Stimulated activated CD4-positive, alpha-beta T cell treated with anti-CD3 and anti-CD28 coated beads, Interleukin-1b, Interleukin-23, amount 100 ng/mL, for 1 hour (primary cell): ENCODE data around the gene C1orf50.

Source experiments
- DNase-seq, 2 donors: peaks; one replicate each; pipeline ENCODE4 v3.0.0-alpha.2; 2020; ENCODE audit warnings: low read depth in 2 of 2

Gene C1orf50

DNA sequence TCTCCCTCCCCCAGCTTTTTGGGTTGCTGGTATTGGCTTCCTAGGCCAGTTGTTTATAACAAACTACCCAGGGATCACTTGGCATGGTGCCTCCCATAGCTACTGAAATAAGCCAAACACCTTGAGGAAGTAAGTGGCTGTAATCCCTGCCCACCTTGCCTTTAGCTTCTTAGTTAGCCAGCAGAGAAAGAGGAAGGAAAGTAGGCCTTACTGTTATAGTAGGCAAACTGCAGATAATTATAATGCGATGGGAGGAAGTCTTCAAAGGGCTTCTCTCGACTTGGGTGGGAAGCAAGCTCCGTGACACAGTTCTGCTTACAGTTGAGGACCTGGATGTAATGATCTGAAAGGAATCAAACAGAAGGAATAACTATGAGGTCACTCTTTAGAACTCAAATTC is 8.4 kb upstream of the C1orf50 start:
- no peak for DNase-seq

DNA sequence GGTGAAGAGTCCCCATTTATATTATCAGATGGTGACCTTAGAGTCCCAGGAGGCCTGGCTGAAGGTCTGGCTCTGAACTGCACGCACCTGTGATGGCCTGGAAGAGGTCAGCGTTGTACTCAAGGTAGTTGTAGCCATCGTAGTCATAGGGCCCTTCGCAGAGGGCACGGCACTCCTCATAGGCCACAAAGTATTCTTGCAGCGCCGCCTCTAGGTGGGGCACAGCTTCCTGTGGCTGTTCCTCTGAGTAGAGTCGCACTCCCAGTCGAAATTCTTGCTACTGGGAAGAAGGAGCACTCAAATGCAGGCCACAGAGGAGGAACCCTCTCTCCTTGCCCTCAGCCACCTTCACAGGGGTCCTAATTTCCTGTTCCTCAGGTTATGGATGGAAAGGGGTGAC is 7.9 kb upstream of the C1orf50 start:
- DNase-seq, result no peak

DNA sequence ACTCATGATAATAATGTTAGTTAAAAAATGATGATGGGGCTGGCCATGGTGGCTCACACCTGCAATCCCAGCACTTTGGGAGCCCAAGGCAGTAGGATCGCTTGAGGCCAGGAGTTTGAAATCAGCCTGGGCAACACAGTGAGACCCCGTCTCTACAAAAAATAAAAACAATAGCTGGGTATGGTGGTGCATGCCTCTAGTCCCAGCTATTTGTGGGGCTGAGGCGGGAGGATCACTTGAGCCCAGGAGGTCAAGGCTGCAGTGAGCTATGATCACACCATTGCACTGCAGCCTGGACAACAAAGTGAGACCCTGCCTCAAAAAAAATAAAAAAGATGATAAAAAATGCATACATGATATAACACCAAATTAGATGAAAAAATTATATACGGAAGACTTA is 5.5 kb upstream of the C1orf50 start:
- no peak for DNase-seq

DNA sequence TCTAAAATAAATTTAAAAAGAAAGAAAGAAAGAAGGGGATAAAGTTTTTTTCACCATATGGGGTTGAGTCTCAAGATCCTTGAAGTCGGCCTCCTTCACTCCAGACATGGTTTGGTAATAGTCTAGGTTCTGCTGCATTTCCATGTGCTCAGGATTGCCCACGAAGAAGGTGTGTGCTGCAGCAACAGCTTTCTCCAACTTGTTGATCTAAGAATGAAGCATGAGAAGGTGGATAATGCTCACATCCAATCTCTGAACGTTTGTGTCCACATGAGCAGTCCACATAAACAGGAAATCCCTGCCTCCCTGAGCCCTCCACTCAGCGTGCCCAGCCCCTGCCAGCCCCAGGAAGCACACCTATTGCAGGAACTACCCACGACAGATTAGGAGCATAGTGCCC is 4.8 kb upstream of the C1orf50 start:
- DNase-seq, result no peak

DNA sequence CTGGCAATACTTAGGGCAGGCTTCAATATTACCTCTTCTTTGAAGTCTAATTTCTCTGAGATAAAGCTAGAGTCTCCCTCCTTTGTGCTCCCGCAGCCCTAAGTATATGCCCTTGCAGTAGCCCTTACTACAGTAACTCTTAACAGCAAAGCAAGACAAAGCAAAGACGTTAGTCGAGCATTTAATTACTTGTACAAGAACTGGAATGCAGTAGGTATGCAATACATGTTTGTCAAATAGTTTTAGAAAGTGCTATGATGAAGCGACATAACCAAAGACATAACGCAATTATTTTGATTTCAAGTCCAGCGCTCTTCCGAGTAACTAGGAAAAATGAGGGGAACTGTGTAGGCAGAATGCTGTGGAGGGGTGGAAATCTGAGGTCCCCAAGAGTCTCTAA is 1.8 kb upstream of the C1orf50 start:
- no peak for DNase-seq

DNA sequence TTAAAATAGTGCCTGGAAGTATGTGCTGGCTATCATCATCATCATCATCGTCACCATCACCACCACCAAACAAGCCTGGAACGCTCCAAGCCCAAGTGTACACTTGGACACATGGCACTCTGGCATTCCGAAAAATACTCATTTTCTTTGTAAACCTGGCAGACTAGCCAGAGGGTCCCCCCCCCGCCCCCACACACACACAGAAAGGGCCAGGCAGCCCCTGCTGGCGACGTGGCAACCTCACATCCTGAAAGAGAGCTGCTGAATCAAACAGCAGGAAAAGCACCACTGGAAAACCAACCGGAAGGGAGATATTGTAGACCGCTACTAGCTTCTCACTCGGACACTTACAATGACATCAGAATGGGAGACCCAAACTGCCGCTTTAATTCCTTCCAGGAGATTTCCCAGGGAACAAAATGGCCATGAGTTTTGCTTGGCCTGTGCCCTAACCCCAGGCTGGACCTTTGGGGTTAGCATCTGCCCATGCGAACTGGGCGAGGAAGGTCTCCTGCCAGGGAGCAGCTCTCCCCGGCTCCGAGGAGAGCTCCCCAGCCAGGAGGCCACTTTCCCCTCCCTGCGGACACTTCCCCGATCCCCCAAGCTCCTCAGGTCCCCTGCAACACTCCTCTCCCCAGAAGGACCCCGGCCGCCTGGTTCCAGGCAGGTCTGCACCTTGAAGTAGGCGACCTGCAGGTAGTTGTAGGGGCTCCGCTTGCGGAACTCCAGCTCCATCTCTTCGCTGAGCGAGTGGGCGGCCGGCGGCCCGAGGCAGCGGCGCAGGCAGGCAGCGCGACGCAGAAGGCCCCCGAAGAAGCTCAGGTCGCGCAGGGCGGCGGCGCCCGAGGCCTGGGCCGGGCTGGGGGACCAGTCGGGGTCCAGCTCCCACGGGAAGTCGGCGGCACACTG is 963 bp upstream of the C1orf50 start:
- peak in 1 of 2 donors; percentile 25 for DNase-seq

DNA sequence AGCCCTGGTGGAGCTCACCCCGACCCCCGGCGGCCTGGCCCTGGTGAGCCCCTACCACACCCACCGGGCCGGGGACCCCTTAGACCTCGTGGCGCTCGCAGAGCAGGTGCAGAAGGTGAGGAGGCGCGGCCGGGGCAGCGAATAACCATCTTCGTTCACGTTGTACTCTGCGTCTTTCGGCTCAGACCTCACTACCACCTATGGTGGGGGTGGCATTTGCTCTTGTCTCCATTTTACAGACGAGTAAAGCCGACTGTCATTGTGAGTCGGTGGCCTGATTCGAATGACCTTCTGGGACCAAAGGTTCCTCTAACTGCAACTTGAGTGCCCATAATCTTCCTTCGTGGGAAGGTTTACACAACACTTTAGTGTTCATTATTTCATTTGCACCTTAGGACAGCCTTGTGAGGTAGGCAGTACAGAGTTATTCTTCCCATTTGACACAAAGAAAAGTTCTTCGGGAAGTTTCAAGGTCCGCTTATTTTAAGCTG is 506 bp downstream of the C1orf50 start:
- no peak for DNase-seq

DNA sequence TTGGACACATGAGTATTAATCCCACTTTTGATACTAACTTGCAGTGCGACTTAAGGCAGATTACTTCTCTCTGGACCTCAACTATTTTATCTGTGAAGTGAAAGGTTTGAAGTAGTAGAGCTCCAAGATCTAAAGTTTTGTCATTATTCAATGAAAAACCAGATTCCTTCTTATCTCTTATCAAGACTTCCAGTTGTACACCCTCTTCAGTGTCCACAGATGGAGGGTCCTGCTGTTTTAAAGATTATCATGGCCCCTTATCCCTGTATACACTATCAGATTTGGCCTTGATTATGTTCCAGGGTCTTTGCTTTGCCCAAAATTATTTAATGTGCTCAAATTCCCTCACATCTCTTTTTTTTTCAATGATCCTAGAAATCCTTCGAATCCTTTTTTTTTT is 1.1 kb downstream of the C1orf50 start:
- DNase-seq, result no peak

DNA sequence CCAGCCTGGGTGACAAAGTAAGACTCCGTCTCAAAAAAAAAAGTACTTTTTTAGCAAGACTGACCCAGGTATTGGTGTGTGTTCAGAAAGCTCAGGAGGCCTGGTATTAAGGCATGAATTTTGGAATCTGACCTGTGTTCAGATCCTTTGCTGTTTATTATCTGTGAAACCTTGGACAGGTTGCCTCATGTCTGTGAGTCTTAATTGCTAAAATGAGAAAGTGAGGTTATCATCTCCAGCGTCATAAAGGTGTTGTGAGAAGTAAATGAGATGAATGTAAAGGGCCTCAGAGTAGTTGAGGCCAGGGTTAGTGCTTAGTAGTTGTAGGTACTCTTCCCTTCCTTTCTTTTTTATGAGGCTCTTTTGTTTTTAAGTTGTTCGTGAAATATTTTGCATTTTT is 2.8 kb downstream of the C1orf50 start:
- no peak for DNase-seq

DNA sequence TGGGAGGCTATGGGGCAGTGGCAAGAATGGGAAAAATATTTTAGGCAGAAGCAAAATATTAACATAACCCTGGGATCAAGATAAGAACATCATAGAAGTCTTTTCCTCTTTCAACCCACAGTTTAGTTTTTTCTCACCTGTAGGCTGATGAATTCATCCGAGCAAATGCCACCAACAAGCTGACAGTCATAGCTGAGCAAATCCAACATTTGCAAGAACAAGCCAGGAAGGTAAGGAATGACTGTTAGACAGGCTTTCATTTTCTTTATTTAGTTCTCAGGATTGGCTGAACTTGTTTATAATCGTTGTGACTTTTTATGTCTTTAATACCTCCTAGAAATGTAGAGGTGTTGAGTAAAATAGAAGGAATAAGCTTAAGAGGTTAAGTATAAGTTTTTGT is 6.4 kb downstream of the C1orf50 start:
- DNase-seq, result no peak

DNA sequence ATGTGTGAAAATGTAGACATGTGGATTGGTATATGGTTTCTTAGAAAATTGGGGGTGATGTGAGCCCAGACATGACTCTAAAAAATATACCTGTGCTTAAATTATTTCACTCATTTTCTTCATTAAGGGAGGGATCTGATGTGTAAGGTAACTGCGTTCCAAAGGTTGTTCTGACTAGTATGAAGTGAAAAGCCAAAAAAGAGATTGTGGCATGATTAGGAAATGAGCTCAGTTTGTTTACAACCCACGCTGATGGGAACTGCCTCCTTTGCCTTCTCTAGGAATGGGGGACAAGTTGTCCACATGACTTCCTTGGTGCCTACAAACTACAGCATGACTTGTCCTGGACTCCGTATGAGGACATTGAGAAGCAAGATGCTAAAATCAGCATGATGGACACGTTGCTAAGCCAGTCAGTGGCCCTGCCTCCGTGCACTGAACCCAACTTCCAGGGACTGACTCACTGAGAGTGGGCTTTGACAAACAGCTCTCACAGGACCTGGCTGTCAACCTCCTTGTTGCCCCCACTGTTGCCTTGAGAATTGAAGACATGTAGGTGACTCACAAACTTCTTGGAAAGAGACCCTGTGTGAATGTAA is 8.0 kb downstream of the C1orf50 start:
- no peak for DNase-seq

DNA sequence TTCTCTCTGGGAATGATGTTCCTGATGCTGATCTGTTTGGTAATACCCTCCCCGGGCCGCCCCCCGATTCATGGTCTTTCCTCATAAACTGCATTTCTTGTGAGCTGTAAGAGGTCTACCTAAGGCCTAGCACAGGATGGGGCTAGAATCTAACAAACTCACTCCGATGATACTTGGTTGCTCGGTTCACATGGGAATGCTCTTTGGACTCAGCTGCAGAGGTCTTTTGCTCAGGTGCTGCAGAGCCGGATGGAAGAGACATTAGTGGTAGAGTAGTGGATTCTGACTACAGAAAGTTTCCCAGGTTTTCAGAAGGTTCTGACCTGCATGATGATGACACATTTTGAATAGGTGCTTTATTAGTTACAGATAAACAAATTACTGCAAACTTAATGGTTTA is 9.5 kb downstream of the C1orf50 start:
- no peak for DNase-seq

DNA sequence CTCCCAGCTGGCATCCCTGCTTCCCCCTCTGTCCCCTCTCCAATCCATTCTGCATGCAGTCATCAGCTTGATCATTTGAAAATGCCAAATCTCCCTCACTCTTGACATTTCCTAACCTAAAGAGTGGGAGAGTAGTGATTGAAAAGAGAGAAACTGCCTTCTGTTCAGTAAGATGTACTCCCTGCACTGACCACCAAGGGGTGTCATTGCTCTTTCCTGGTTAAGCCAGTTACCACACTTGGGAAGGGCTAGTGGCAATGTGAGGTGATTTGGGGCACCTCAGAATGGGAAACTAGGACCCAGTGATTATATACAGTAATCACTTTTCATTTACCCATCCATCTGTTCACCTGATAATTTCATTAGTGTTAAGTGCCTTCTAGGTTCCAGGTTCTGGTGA is 10.8 kb downstream of the C1orf50 start:
- no peak for DNase-seq

DNA sequence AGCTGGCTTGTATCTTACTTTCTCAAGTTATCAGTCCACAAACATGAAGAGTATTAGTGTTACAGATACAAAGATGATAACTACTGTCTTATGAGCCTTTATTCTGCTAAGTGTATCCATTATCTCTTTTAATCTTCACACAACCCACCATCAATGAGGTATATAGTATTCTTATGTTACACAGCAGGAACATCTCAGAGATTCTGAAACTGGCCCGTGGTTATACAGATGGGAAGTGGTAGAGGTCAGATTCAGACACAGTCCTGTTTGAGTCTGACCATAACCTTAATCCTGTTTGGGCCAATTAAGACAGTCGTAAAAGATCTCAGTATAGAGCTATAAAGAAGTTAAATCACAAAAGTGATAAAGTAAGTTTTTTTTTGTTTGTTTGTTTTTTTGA is 12.7 kb downstream of the C1orf50 start:
- DNase-seq, result no peak

DNA sequence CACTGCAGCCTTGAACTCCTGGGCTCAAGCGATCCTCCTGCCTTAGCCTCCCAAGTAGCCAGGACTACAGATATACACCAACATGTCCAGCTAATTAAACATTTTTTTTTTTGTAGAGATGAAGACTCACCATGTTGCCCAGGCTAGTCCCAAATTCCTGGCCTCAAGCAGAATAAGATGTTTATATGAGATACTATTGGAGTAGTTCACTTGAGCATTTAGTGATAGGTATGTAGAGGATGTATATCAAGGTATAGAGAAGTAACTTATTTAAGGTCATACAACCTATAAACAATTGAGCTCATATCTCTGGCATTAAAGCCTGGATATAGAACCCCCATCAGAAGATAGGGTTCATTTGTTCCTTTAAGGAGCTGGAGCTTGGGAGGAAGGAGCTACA is 13.1 kb downstream of the C1orf50 start:
- no peak for DNase-seq

DNA sequence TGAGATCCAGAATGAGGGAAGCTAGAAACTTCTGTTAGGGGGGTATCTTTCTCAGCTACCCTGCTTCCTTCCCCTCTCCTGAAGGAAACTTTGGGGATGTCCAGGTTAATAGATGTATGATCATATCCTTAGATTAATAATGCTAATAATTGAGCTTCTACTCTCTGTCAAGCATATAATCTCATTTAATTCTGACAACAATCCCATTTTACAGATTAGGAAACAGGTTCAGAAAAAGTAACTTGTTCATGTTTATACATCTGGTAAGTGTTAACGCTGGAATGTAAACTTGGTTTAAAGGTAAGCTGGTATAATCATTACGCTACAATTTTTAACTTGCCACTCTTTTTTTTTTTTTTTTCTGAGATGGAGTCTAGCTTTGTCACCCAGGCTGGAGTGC is 16.0 kb downstream of the C1orf50 start:
- no peak for DNase-seq

DNA sequence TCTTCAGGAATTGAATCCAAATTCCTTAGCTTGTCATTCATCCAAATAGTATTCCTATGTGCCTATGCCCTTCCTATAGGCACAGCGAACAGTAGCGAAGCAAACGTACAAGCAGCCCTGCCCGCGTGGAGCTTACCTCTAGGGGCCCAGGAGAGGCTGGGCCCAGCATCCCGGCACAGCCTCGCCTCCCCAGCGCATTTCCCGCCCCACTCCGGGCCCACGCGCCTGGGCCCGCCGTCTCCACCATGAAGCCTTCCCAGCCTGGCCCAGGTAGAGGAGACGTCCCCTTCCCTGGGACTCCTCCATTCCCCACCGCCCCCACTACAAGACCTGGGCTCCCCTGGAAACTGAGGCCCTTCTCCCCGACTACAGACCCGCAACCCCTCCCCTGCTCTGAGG is 17.5 kb downstream of the C1orf50 start:
- no peak for DNase-seq

DNA sequence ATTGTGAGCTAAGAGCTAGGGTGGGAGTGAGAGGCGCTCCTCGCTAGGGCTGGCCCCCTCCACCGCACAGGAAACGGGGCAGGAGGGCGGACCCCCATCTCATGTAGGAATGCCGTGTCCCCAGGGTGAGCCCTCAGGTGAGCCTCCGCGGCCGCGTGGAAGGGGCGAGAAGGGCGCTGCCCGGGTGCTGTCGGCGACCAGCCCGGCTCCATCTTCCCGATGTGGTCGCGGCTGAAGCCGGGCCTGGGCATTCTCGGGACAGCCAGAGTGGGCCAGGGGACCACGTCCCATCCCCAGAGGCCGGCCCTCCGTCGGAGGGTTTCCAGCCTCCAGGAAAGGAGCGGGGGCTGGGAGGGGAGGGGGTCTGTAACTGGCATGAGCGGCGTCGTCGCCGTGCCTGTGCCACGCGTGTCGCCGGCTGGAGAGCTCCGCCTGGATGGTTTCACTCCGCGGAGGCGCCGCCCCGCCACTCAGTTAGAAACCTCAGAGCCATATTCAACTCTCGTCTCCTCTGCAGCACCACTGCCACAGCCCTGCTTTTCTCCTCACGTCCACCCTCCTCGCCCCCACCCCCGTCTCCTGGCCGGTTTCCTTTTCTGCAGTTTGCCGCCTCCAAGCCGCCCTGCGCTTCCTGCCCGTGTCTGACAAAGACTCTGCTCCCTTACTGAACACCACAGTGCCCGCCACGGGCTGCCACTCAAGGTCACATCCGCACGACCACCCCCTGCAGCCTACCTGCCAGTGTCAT is 18.1 kb downstream of the C1orf50 start, which contains the start of gene TMEM269:
TMEM269 (plus strand) TSS at position 46 of the 748 bp plus-strand sequence. CDS start 4,903 bp downstream, outside the sequence.
- DNase-seq, result peak in 1 of 2 donors; percentile 10

DNA sequence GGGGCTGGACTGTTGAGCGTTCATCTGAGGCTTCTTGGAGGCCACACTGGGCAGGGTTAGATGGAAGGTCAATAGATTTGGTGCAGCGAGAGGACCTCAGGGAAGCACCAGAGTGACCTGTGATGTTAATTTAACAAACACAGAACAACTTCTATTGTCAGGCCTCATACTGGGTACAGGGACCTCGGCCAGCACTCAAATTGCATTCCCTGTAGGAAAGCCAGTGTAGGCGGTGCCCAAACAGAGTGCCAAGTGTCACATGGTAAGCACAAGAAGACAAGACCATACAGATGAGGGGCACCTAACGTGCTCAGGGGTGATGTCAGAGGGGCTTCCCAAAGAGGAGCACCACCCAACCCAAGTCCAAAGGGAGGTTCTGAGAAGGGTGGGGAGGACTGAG is 19.0 kb downstream of the C1orf50 start:
- DNase-seq, result no peak

DNA sequence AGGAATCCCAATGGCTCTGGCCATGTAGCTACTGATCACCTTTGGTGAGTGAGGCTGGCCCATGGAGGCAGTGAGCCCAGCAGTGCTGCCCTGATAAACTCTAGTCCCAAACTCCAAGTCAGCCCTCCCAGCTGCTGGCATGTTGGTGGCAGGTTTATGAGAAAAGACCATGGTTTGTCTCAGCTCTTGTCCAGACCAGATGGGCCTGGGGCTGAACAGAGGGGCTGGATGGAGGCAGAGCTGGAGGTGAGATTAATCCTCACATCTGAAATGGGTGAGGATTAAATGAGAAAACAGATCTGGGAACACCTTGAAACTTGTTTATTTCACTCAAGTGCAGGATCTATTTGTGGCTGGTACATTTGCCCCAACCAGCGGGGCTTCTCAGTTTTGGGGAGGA is 21.0 kb downstream of the C1orf50 start:
- no peak for DNase-seq

DNA sequence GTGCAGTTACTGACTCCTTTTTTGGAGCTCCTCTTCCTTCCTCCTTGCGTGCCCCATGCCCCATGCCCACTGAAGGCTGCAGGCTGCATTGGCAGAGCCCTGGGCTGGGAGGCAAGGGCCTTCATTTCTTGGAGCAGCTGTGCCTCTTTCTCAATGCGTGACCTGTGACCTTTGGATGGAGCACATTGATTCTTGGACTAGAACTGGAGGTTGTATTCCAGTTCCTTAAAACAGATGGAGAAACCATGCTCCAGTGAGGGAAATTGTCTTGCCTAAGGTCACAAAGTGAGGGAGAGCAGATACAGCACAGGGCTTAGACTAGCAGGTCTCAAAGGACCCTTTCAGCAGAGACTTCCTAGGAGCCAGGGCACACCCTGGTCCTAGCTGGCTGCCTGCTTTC is 26.8 kb downstream of the C1orf50 start:
- DNase-seq, result no peak

DNA sequence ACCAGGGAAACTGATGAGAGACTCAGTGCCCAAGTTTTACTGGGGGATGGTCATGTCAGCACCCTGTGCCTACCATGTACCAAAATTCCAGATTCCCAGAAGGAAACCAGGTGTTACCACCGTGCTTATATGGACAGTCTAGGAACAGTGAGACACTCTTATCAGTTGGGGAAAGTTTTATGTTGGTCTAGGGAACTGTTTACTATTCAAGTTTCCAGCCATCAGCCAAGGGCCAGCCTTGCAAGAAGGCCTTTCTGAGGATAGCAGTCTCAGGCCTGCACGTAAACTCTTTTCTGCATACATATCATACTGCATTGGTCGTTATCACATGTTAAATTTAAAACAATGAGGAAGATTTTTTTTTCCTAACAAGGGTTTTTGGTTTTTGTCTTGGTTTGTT is 30.4 kb downstream of the C1orf50 start:
- no peak for DNase-seq

DNA sequence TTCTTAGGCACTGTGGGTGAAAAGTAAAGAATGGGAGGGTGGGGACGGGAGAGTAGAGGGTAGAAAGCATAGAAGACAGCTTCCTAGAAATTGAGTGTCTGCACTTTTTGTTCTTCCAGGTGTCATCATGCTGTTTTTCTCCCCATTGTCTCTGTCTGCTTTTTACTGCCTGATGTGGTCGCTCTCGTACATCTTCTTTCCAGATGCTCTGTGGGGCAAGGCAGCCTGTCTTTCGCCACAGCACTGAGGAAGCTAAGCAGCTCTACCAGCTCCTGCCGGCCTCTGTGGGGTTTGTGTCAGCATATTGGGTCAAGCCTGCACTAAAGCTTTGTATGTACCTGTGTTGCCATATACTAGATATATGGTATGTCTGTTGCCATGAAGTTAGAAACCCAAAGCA is 30.9 kb downstream of the C1orf50 start:
- DNase-seq, result no peak
